Measurements from ENCODE around the gene FER. TPM values are rescaled to one million over a fixed set of nuclear protein-coding genes. Genes with fewer than 3 reads are reported as not detected.

The FER gene
- total and polyA plus RNA-seq, 2 of the 8 experiments (the other 6 are each of a cell fraction or from before 2014, with no cell fraction given), result 1.3 to 15.8 TPM

- Histone ChIP-seq H3K36me3 (ENCODE audit: control insufficient read depth in 2 of 4, insufficient read depth in 4 of 4, low read length in 3 of 4) (peaks cover 0 to 14% (median 6%) of the 10 kb centered on the region in 4 experiments; a peak in 3 of 8 replicates), H2BK12ac (ENCODE audit: low read depth, low read length) (no peak overlapping the region), H3K18ac (ENCODE audit: extremely low read depth, low read length) (no peak overlapping the region), H3K4me2 (ENCODE audit: insufficient read depth in 1 of 2, low read depth in 2 of 2, low read length in 2 of 2) (no peak overlapping the region), H2AFZ (ENCODE audit: low read length) (no peak overlapping the region), H3K9ac (replicated peaks in 1 of 4; ENCODE audit: extremely low read depth in 1 of 4, low read depth in 3 of 4, low read length in 3 of 4) (no peak overlapping the region), H3K27ac (ENCODE audit: low read depth, low read length) (no peak overlapping the region), H2BK20ac (ENCODE audit: low read length) (no peak overlapping the region), H3K56ac (replicated peaks; ENCODE audit: insufficient read length, low read depth, low read length) (no peak overlapping the region), H4K5ac (ENCODE audit: insufficient read length, low read depth, low read length) (no peak overlapping the region), H3K4me1 (replicated peaks in 1 of 4; ENCODE audit: control insufficient read depth in 3 of 4, insufficient read depth in 4 of 4, low read length in 3 of 4) (peaks cover 0 to 3% (median 0%) of the 10 kb centered on the region in 4 experiments; a peak in 1 of 7 replicates), H2AK5ac (ENCODE audit: low read depth, low read length) (no peak overlapping the region), H3K23ac (ENCODE audit: insufficient read length) (no peak overlapping the region), H3K79me1 (ENCODE audit: low read depth, low read length) (peaks cover 3% of the 10 kb centered on the region; the same call in 1 of the 2 replicates), H2BK5ac (ENCODE audit: low read depth, low read length) (no peak overlapping the region), H3K23me2 (ENCODE audit: low read depth, low read length) (no peaks in the 10 kb centered on the region), H2BK15ac (ENCODE audit: low read length) (no peak overlapping the region), H4K91ac (replicated peaks; ENCODE audit: insufficient read length, low read length) (no peak overlapping the region), H3K14ac (ENCODE audit: insufficient read length) (no peak overlapping the region), H3K4ac (replicated peaks; ENCODE audit: insufficient read length, low read depth, low read length) (no peak overlapping the region), H4K8ac (ENCODE audit: extremely low read depth, insufficient read depth, low read length) (no peak overlapping the region), H3K9me3 (ENCODE audit: insufficient read depth in 2 of 2, low read depth in 1 of 2, low read length in 1 of 2) (peaks cover 19 to 27% of the 10 kb centered on the region in 2 experiments), H3K4me3 (ENCODE audit: extremely low read depth in 1 of 4, insufficient read depth in 2 of 4, low read depth in 3 of 4, low read length in 4 of 4) (no peak overlapping the region), H2BK120ac (replicated peaks; ENCODE audit: low read depth, low read length) (no peak overlapping the region), H3K79me2 (ENCODE audit: control insufficient read depth in 1 of 2, insufficient read depth in 2 of 2, low read length in 2 of 2) (no peaks in the 10 kb centered on the region), H3K27me3 (replicated peaks in 1 of 4; ENCODE audit: control insufficient read depth in 3 of 4, extremely low read depth in 1 of 4, insufficient read depth in 3 of 4, low read length in 3 of 4) (no peaks in the 10 kb centered on the region), H4K20me1 (replicated peaks in 1 of 2; ENCODE audit: control insufficient read depth in 1 of 2, insufficient read depth in 2 of 2, low read length in 2 of 2) (no peaks in the 10 kb centered on the region)
- POLR2A ChIA-PET (ENCODE audit: partially characterized antibody), result interaction anchor here (0.6 to 1.7 kb wide), 2 partner anchors 40 to 1980 kb away, joined by 3 to 6 read pairs; no protein-coding TSS in a partner anchor
- CTCF ChIA-PET (ENCODE audit: partially characterized antibody), result interaction anchor here (0.9 to 1.1 kb wide), 4 partner anchors 19 to 145 kb away, joined by 3 to 4 read pairs (median 3); no protein-coding TSS in a partner anchor
- WGBS, 2 experiments (ENCODE audit: extremely low coverage in 1 of 2, insufficient coverage in 1 of 2, insufficient read length in 1 of 2, insufficient replicate concordance in 2 of 2, low coverage in 1 of 2, low lambda C conversion rate in 2 of 2, missing lambda C conversion rate in 1 of 2), result 93% methylated on average over 7 of the region's 7 CpGs; no CpG with 5 or more reads in 1 of the 2 experiments
- TF ChIP-seq KDM5A (IDR thresholded peaks at IDR 0.05; ENCODE audit: low read length) (no peak), KDM1A (IDR thresholded peaks at IDR 0.05; ENCODE audit: borderline replicate concordance, low read length) (no peak), RFX5 (IDR thresholded peaks at IDR 0.05; ENCODE audit: borderline replicate concordance, low read depth, low read length) (no peak), SAP30 (IDR thresholded peaks at IDR 0.05; ENCODE audit: insufficient read depth, insufficient replicate concordance, low read length) (no peak), CREB1 (IDR thresholded peaks at IDR 0.05) (no peak), RAD21 (IDR thresholded peaks at IDR 0.05 in 1 of 2, conservative IDR thresholded peaks at IDR 0.05 in 1 of 2; ENCODE audit: low read depth in 2 of 2, low read length in 2 of 2) (no peak), BCL11A (IDR thresholded peaks at IDR 0.05; ENCODE audit: low read depth in 2 of 2, low read length in 2 of 2) (no peak), MAX (IDR thresholded peaks at IDR 0.05) (no peak), SRF (IDR thresholded peaks at IDR 0.05; ENCODE audit: low read depth, low read length) (no peak)
- FAIRE-seq (no peak), DNase-seq (ENCODE audit: low read depth in 1 of 2, low spot score in 2 of 2) (no peak)
Observed at GRCh38 chr5:108788142-108788541, 40.4 kb downstream of the FER start.
